IMR-90 (cell line): ENCODE measurements around the gene ORC2. TPM values are rescaled to one million over a fixed set of nuclear protein-coding genes. Genes with fewer than 3 reads are reported as not detected.

Experiments
- ATAC-seq: fragments of 200-7000 bp; cut with Tn5 transposase; 2 replicates; pipeline ENCODE4 v1.9.1; 2020; ENCODE audit warnings: low read depth, mild to moderate bottlenecking, moderate library complexity
- BruUV-seq: library from RNA; stranded (reverse); fragments of 400-500 nt; replicated peaks from 2 replicates; lab custom pipeline; 2021; lab: Mats Ljungman, UMichigan
- CTCF ChIA-PET: fragments of 300-600 bp; formaldehyde crosslinking; extraction: SDS; loops from one replicate; lab custom pipeline; 2021; ENCODE audit warnings: antibody characterized with exemption; lab: Yijun Ruan, JAX
- POLR2A ChIA-PET: fragments of 300-600 bp; sonication (Branson Sonifier 250); formaldehyde crosslinking; loops from one replicate; lab custom pipeline; 2022; ENCODE audit warnings: antibody characterized with exemption; ENCODE audit not compliant: unreplicated experiment; lab: Charles Lee
- DNase-seq: peaks from one replicate; pipeline ENCODE4 v3.0.0; 2013
- H2AFZ ChIP-seq: replicated peaks from 2 replicates; pipeline ENCODE3; 2013; ENCODE audit warnings: low read length, mild to moderate bottlenecking; ENCODE audit not compliant: poor library complexity
- H2AK5ac ChIP-seq: 2 replicates; pipeline ENCODE4 v1.6.1; 2013; ENCODE audit warnings: low read depth, low read length, inconsistent platforms
- H2AK9ac ChIP-seq: replicated peaks from 2 replicates; pipeline ENCODE3; 2013; ENCODE audit warnings: mild to moderate bottlenecking, low read depth, low read length, moderate library complexity; ENCODE audit not compliant: poor library complexity
- H2BK120ac ChIP-seq: 2 replicates; pipeline ENCODE4 v1.6.1; 2013; ENCODE audit warnings: low read depth, low read length, inconsistent platforms
- H2BK15ac ChIP-seq: 3 replicates; pipeline ENCODE4 v1.6.1; 2013; ENCODE audit warnings: low read depth, low read length, inconsistent platforms
- H2BK20ac ChIP-seq: 2 replicates; pipeline ENCODE4 v1.6.1; 2013; ENCODE audit warnings: low read depth, mild to moderate bottlenecking, inconsistent platforms, low read length, moderate library complexity
- H2BK5ac ChIP-seq: 2 replicates; pipeline ENCODE4 v1.6.1; 2013; ENCODE audit warnings: mild to moderate bottlenecking, low read depth, low read length, inconsistent platforms; ENCODE audit not compliant: poor library complexity, severe bottlenecking
- H3K14ac ChIP-seq: replicated peaks from 2 replicates; pipeline ENCODE4 v1.6.1; 2013; ENCODE audit warnings: low read depth, low read length, inconsistent platforms
- H3K18ac ChIP-seq: 2 replicates; pipeline ENCODE4 v1.6.1; 2013; ENCODE audit warnings: low read depth, low read length, control low read depth
- H3K23ac ChIP-seq: 2 replicates; pipeline ENCODE4 v1.6.1; 2013; ENCODE audit warnings: low read depth, low read length, inconsistent platforms
- H3K27ac ChIP-seq: 2 replicates; pipeline ENCODE4 v1.5.1; 2013; ENCODE audit warnings: mild to moderate bottlenecking, control low read depth, low read length; ENCODE audit not compliant: insufficient read depth
- H3K27me3 ChIP-seq: 2 replicates; pipeline ENCODE4 v1.6.1; 2013; ENCODE audit warnings: low read length; ENCODE audit not compliant: control insufficient read depth, insufficient read depth
- H3K36me3 ChIP-seq: 2 replicates; pipeline ENCODE4 v1.6.1; 2013; ENCODE audit warnings: low read length, mixed read lengths; ENCODE audit not compliant: control insufficient read depth, insufficient read depth
- H3K4ac ChIP-seq: 2 replicates; pipeline ENCODE4 v1.6.1; 2013; ENCODE audit warnings: low read depth, low read length, inconsistent platforms
- H3K4me1 ChIP-seq: 2 replicates; pipeline ENCODE4 v1.6.1; 2013; ENCODE audit warnings: low read length, mixed read lengths; ENCODE audit not compliant: control insufficient read depth, insufficient read depth
- H3K4me2 ChIP-seq: 2 replicates; pipeline ENCODE4 v1.6.1; 2013; ENCODE audit warnings: low read depth, mild to moderate bottlenecking, control low read depth, low read length, moderate library complexity
- H3K4me3 ChIP-seq: 2 replicates; pipeline ENCODE4 v1.5.1; 2013; ENCODE audit warnings: low read depth, mild to moderate bottlenecking, control low read depth, low read length, moderate library complexity; ENCODE audit not compliant: insufficient read depth
- H3K56ac ChIP-seq: 2 replicates; pipeline ENCODE4 v1.6.1; 2013; ENCODE audit warnings: low read length, inconsistent platforms; ENCODE audit not compliant: insufficient read depth; ENCODE audit errors: extremely low read depth
- H3K79me1 ChIP-seq, 2 experiments: 2 replicates each; pipeline ENCODE4 v1.6.1; 2013; ENCODE audit warnings: low read length in 2 of 2, inconsistent platforms in 1 of 2, low read depth in 1 of 2
- H3K9ac ChIP-seq: 2 replicates; pipeline ENCODE4 v1.6.1; 2013; ENCODE audit warnings: low read depth, low read length, control low read depth
- H3K9me1 ChIP-seq: 2 replicates; pipeline ENCODE4 v1.6.1; 2013; ENCODE audit warnings: low read length, inconsistent platforms; ENCODE audit not compliant: insufficient read depth
- H3K9me3 ChIP-seq: 2 replicates; pipeline ENCODE4 v1.6.1; 2013; ENCODE audit warnings: low read length; ENCODE audit not compliant: control insufficient read depth, insufficient read depth
- H4K20me1 ChIP-seq: 2 replicates; pipeline ENCODE4 v1.6.1; 2013; ENCODE audit warnings: low read length, inconsistent platforms; ENCODE audit not compliant: insufficient read depth
- H4K5ac ChIP-seq: 2 replicates; pipeline ENCODE4 v1.6.1; 2013; ENCODE audit warnings: mild to moderate bottlenecking, low read depth, low read length, control low read depth
- H4K8ac ChIP-seq, 2 experiments: 2 replicates each; pipeline ENCODE4 v1.6.1; 2013; ENCODE audit warnings: low read depth in 2 of 2, low read length in 2 of 2, control low read depth in 1 of 2, inconsistent platforms in 1 of 2
- H4K91ac ChIP-seq: 2 replicates; pipeline ENCODE4 v1.6.1; 2013; ENCODE audit warnings: low read depth, low read length, inconsistent platforms; ENCODE audit not compliant: insufficient read depth
- BHLHE40 ChIP-seq: fragments of 150-350 bp; IDR thresholded peaks from 2 replicates; pipeline ENCODE4 v1.6.1; 2016; ENCODE audit warnings: mild to moderate bottlenecking, low read depth, low read length
- CEBPB ChIP-seq: IDR thresholded peaks from 2 replicates; pipeline ENCODE4 v1.6.1; 2012; ENCODE audit warnings: low read depth, low read length, improper control_type of control experiment
- CHD1 ChIP-seq: IDR thresholded peaks from 2 replicates; pipeline ENCODE4 v1.6.1; 2012; ENCODE audit warnings: low read depth, low read length, improper control_type of control experiment
- FOS ChIP-seq: fragments of 150-350 bp; IDR thresholded peaks from 2 replicates; pipeline ENCODE4 v1.6.1; 2016; ENCODE audit warnings: low read depth, low read length
- MAFK ChIP-seq: IDR thresholded peaks from 2 replicates; pipeline ENCODE4 v1.6.1; 2012; ENCODE audit warnings: low read depth, low read length, improper control_type of control experiment
- MAZ ChIP-seq: IDR thresholded peaks from 2 replicates; pipeline ENCODE4 v1.6.1; 2012; ENCODE audit warnings: low read depth, mild to moderate bottlenecking, low read length, improper control_type of control experiment, moderate library complexity, borderline replicate concordance
- MXI1 ChIP-seq: IDR thresholded peaks from 2 replicates; pipeline ENCODE4 v1.6.1; 2012; ENCODE audit warnings: low read depth, mild to moderate bottlenecking, low read length, moderate library complexity, borderline replicate concordance
- NFE2L2 ChIP-seq: fragments of 150-350 bp; IDR thresholded peaks from 2 replicates; pipeline ENCODE4 v1.6.1; 2016; ENCODE audit warnings: low read depth, mild to moderate bottlenecking, low read length
- RAD21 ChIP-seq: IDR thresholded peaks from 2 replicates; pipeline ENCODE4 v1.6.1; 2012; ENCODE audit warnings: low read length, improper control_type of control experiment
- RFX5 ChIP-seq: IDR thresholded peaks from 2 replicates; pipeline ENCODE4 v1.8.0; 2012; ENCODE audit warnings: low read depth, mild to moderate bottlenecking, low read length, moderate library complexity
- SMC3 ChIP-seq: fragments of 150-350 bp; IDR thresholded peaks from 2 replicates; pipeline ENCODE4 v1.6.1; 2016; ENCODE audit warnings: low read depth, mild to moderate bottlenecking, antibody characterized with exemption, low read length, moderate library complexity
- dilution Hi-C: fragments of 300-500 bp; cut with HindIII; formaldehyde crosslinking; loops from one replicate; pipeline ENCODE4 v1.14.3; 2018; ENCODE audit warnings: low sequenced_read_pairs; ENCODE audit not compliant: unreplicated experiment
- in situ Hi-C: fragments of 300-500 bp; cut with MboI; formaldehyde crosslinking; loops from 3 replicates; pipeline ENCODE4 v1.14.3; 2019; ENCODE audit warnings: low sequenced_read_pairs, inconsistent platforms, mixed read lengths
- intact Hi-C: fragments of 100-400 bp; cut with micrococcal nuclease; formaldehyde crosslinking; loops from 2 replicates; pipeline ENCODE4 v1.10.0; 2022
- polyA plus RNA-seq, 3 experiments: library from polyadenylated mRNA; depleted of rRNA; stranded (reverse); fragments of >200 nt; gene quantifications; 2 replicates each; pipeline ENCODE4 v1.2.3, GENCODE V29; 2012; ENCODE audit warnings: low replicate concordance in 1 of 3
- total RNA-seq: library from RNA; depleted of rRNA; stranded (reverse); fragments of >200 nt; gene quantifications from 2 replicates; pipeline ENCODE4 v1.2.3, GENCODE V29; 2012
- TF ChIP-seq, protein P1 (sequence below): fragments of 150-350 bp; IDR thresholded peaks from 2 replicates; pipeline ENCODE4 v1.6.1; 2016; ENCODE audit warnings: low read depth, mild to moderate bottlenecking, low read length, moderate library complexity, borderline replicate concordance
- TF ChIP-seq, protein P2 (sequence below): conservative IDR thresholded peaks from 2 replicates; pipeline ENCODE4 v1.5.1; 2012; ENCODE audit warnings: mild to moderate bottlenecking, low read depth, low read length, improper control_type of control experiment

The ORC2 gene
- total and polyA plus RNA-seq, 2 of the 4 experiments (the other 2 are of a cell fraction) = 4.4 to 10.0 TPM

DNA sequence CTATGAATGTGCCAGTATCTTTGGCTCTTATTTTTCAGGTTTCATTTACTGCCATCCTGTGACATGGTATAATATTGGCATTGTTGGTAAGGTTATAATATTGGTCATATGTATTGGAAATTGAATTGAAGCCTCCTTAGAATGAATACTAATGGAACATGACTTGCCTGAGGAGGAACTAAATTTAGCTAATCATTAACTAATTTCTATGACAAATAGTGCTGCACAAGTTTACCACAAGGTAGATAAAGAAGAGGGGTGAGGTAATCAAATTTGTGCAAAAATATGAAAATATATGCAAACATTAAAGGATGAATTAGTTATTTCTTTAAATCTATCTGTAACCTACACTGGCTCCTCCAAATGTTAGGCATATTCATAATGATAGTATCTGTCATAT is 43.2 kb upstream of the ORC2 start:
- in situ Hi-C loops = no loop called here
- CTCF ChIA-PET = no interaction called here

More for the DNA sequence above, 43.2 kb upstream of the ORC2 start:
- no peak overlapping the region for H3K23ac ChIP-seq
- H3K14ac ChIP-seq = no peak overlapping the region
- H3K56ac ChIP-seq = no peak overlapping the region
- no peak for TF ChIP-seq CEBPB
- no peak for TF ChIP-seq NFE2L2
- TF ChIP-seq RFX5 = no peak
- no peak for TF ChIP-seq SMC3
- no peak for TF ChIP-seq FOS
- no peak for TF ChIP-seq MAZ
- no peak for TF ChIP-seq CHD1
- no peak for TF ChIP-seq RAD21
- TF ChIP-seq, protein P1, sequence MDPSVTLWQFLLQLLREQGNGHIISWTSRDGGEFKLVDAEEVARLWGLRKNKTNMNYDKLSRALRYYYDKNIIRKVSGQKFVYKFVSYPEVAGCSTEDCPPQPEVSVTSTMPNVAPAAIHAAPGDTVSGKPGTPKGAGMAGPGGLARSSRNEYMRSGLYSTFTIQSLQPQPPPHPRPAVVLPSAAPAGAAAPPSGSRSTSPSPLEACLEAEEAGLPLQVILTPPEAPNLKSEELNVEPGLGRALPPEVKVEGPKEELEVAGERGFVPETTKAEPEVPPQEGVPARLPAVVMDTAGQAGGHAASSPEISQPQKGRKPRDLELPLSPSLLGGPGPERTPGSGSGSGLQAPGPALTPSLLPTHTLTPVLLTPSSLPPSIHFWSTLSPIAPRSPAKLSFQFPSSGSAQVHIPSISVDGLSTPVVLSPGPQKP = no peak
- TF ChIP-seq BHLHE40 = no peak
- no peak for TF ChIP-seq MXI1
- no peak for TF ChIP-seq MAFK
- TF ChIP-seq, protein P2, sequence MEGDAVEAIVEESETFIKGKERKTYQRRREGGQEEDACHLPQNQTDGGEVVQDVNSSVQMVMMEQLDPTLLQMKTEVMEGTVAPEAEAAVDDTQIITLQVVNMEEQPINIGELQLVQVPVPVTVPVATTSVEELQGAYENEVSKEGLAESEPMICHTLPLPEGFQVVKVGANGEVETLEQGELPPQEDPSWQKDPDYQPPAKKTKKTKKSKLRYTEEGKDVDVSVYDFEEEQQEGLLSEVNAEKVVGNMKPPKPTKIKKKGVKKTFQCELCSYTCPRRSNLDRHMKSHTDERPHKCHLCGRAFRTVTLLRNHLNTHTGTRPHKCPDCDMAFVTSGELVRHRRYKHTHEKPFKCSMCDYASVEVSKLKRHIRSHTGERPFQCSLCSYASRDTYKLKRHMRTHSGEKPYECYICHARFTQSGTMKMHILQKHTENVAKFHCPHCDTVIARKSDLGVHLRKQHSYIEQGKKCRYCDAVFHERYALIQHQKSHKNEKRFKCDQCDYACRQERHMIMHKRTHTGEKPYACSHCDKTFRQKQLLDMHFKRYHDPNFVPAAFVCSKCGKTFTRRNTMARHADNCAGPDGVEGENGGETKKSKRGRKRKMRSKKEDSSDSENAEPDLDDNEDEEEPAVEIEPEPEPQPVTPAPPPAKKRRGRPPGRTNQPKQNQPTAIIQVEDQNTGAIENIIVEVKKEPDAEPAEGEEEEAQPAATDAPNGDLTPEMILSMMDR = no peak
- no peak overlapping the region for H3K4me3 ChIP-seq
- no peak overlapping the region for H4K8ac ChIP-seq
- BruUV-seq = no TSS peak
- no peak overlapping the region for H2BK15ac ChIP-seq
- POLR2A ChIA-PET = no interaction called here
- DNase-seq = no peak
- no peak overlapping the region for H3K9ac ChIP-seq
- no peaks in the 10 kb centered on the region for H3K27me3 ChIP-seq
- H3K9me3 ChIP-seq = no peaks in the 10 kb centered on the region
- dilution Hi-C loops (no loop called here), intact Hi-C loops (no loop called here)
- no peak overlapping the region for H4K5ac ChIP-seq
- H2BK5ac ChIP-seq = no peak overlapping the region
- no peak overlapping the region for H3K4ac ChIP-seq
- no peak overlapping the region for H3K18ac ChIP-seq
- peaks cover 6% of the 10 kb centered on the region for H3K36me3 ChIP-seq
- no peak overlapping the region for H2BK120ac ChIP-seq
- no peak overlapping the region for H2AFZ ChIP-seq
- no peaks in the 10 kb centered on the region for H3K4me1 ChIP-seq
- no peaks in the 10 kb centered on the region for H4K20me1 ChIP-seq
- H4K91ac ChIP-seq = no peak overlapping the region
- H2AK5ac ChIP-seq = no peak overlapping the region
- H3K9me1 ChIP-seq = 0 out of 2 replicates have a peak, but pooled peaks cover 2% of the 10 kb centered on the region
- ATAC-seq = no peak
- no peak overlapping the region for H2BK20ac ChIP-seq
- H3K4me2 ChIP-seq = no peak overlapping the region
- H3K79me1 ChIP-seq = no peaks in the 10 kb centered on the region
- no peak overlapping the region for H2AK9ac ChIP-seq
- no peak overlapping the region for H3K27ac ChIP-seq
